SHP77 treated with DMSO at 0.1 percent for 48 hours (cell line): ENCODE data around the gene DNAAF1.
"Not testable (repeated sequence)": the region's sequence is repeated elsewhere in the genome, so short reads cannot be mapped to it uniquely, and the experiment has no call there.

Source experiments
- DNase-seq: peaks from one replicate; lab custom pipeline; 2025; lab: John Stamatoyannopoulos, UW

DNAAF1 gene

DNA sequence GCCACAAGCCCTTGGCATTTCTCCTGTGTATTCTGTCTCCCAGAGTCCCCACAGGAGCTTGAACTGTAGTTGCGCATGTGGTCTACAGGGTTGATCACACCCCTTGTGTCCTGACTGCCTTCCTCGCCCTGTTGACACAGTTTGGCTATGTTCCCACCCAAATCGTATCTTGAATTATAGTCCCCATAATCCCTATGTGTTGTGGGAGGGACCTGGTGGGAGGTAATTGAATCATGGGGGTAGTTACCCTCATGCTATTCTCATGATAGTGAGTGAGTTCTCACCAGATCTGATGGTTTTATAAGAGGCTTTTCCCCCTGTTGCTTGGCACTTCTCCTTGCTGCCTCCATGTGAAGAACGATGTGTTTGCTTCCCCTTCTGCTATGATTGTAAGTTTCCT is 67.0 kb downstream of the DNAAF1 start:
- no peak for DNase-seq

DNA sequence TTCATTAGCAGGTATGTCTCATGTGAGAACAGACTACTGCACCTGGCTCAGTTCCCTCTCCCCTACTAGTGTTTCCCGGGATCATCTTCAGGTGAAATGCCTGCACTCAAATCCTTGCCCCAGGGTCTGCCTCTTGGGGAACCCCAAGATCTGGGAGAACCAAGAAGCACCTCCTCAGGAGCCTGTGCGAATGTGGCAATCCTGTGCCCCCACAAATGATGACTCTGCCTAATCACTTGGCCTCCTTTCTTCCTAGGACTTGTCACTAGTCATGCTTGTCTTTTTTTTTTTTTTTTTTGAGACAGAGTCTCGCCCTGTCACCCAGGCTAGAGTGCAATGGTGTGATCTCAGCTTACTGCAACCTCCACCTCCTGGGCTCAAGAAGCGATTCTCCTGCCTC is 67.5 kb downstream of the DNAAF1 start:
- no peak for DNase-seq

DNA sequence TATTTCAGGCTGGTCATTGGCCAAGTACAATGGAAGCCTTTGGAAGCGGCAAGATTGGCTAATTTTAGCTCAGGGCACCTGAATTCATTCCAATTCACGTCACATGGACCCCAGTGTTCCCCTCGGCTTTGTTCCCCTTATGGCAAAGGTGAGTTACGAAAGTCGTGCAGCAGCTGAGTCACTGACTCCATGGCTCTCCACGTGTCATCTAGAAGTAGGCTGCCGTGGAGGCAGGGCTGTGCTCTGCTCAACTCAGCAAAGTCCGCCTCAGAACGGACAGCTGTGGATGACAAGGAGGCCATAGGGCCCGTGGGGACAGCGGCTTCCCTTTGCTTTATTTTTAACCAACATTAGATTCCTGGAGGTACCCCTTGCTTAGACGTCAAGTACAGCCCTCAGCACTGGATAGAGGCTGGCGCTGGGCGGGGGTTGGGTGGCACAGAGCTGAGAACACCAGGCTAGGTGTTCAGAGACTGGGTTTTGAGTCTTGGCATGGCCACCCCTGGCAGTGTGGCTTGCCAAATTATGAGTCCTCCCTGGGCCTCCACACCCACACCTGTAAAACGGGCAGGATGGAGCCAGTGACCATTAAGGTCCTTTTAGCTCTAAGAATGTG is 69.5 kb downstream of the DNAAF1 start:
- DNase-seq: no peak

DNA sequence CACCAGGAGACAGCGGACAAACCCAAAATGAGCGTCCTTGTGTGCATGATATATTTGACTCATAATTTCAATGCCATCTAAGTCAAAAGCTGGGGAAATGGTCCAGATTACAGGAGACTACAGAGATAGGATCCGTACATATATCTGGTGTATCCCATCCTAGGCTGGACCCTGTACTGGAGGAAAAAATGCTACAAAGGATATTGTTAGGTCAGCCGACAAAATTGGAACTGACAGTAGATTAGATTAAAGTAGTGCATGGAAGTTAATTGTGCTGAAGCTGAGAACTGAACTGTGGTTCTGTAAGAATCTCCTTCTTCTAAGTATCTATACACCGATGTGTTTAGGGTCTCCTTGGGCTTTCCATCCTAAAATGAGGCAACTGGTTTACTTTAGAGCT is 70.4 kb downstream of the DNAAF1 start:
- no peak for DNase-seq

DNA sequence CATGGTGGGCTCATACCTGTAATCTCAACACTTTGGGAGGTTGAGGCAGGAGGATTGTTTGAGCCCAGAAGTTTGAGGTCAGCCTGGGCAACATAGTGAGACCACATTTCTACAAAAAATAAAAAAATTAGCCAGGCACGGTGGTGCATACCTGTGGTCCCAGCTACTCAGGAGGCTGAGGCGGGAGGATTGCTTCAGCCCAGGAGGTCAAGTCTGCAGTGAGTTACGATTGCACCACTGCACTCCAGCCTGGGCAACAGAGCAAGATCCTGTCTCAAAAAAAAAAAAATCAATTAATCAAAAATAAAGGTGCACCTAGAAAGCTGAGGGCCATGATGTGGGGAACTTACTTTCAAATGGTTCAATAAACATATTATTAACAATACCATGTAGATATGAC is 71.0 kb downstream of the DNAAF1 start:
- not testable (repeated sequence) for DNase-seq

DNA sequence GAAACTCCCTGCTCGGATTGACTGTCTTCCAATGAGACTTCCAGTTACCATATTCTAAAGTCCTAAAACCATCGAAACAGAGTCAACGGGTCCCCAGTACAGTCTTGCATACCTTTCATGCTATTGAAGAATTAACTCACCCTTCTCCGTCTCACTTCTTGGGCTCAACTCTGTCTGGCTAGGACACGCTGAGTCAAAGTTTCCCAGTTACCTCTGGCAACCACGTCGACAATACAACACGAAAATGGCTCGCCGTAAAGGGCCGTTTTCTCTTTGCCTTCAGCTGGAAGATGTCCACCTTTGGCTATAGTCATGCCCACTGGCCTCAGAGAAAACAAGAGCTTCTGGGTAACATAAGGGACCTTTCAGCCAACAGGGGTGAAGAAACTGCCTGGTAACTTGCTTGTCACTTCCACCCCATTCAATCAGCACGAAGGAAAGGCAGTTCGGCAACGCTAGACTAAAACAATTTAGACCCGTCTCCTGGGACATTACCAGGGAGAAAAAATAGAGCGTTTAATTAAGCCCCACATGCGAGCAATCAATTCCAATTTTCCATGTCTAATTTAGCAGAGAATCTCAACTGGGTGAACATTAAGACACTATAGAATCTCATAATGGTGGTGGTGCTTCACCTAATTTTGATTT is 73.2 kb downstream of the DNAAF1 start:
- no peak for DNase-seq

DNA sequence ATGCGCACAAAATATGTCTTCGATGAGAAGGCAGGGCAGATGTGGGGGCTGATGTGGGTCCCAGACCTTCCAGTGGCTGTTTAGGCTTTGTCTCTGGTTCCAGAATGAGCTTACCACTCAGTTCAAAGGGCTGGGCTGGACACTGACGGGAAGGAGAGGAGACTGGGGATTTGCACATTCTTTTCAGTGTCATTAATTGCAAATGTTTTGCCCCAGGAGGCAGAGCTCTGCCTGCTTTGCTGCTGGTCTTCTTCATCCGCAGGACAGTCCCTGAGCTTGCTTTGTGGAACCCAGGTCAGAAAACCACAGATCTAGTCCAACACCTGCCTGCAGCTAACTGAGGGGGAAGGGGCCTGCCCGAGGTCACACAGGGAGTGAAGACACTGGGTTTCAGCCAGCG is 73.8 kb downstream of the DNAAF1 start:
- DNase-seq: no peak

DNA sequence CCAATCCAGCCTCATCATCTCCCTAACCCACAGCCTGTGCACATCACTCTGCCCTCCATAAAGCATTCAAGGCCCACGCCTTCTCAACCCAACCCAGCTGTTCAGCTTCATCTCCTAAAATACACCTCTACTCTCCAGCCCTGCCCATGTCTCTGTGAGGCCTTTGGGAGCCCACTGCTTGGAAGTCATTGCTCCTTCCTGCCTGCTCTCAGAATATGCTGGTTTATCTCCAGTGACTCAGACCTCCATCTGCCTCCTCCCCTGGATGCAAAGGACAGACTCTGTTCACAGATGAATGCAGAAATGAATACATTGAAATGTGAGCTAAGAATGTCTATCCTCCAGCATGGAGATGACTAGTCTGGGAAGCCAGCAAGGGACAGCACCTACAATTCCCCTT is 75.7 kb downstream of the DNAAF1 start:
- DNase-seq: no peak

DNA sequence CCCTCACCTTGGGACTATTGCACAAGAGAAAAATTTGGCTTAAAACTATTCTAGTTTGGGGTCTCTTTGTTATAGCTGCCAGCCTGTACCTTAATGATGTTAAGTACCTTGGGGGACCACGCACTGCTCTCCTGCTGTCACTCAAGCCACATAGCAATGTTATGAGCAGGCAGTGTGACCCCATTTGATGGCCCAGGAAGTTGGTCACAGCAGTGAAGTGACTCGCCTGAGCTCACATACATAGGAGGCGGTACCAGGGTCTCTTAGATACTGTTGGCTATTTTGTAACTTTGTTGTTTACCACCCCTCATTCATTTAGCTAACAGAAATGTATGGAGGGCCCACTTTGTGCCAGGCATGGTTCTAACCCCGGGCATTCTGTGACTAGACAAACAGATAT is 78.3 kb downstream of the DNAAF1 start:
- DNase-seq: no peak

DNA sequence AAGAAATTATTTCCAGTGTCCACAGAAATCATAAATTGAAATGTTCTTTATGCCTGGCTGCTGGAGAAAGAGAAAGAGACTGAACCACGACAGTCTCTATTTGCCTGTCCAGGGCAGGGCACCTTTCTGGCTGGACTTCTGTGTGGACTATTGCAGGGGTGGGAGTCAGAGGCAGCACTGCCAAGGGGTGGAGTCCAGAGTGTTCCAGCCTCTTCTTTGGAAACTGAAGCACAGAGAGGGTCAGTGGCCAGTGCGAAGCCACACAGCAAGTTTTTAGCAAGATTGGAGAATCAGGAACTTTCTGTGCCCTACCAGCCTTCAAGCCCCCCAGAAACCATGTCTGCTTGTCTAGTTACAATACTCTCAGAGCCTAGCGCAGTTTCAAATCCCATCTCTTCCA is 79.4 kb downstream of the DNAAF1 start:
- DNase-seq: no peak

DNA sequence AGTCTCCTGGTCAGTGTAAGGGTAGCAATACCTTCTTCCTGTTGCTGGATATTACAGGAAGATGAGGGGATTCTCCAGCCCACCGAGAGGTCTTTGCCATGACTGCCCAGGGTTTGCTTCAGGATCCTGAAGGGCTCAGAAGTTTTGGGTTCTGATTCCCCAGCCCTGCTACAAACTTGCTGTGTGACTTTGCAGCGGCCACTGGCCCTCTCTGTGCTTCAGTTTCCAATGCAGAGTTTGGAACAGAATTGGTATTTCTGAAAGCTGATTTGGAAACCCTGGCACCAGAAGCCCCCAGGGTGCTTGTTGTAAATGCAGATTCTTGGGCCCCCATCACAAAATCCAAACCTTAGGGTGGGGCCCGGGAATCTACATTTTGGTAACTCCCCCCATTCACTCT is 80.0 kb downstream of the DNAAF1 start:
- no peak for DNase-seq

DNA sequence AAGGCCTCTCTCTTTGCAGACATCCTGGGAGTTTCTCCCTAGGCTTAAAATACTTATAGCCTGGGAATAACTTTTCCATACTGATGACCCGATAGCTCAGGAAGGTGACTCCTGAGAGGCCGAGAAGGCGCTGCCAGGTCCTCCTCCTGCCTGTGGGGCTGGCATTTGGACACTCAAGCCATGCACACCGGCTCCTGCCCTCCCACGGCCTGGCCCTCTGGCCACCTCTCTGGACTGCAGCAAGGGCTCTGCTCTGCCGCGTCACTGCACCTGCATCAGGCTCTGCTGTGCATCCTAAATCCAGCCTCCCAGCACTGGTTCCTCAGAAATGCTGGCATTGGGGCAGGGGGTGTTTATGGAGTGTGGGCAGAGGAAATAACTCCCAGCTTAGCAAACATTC is 80.5 kb downstream of the DNAAF1 start:
- DNase-seq: no peak

DNA sequence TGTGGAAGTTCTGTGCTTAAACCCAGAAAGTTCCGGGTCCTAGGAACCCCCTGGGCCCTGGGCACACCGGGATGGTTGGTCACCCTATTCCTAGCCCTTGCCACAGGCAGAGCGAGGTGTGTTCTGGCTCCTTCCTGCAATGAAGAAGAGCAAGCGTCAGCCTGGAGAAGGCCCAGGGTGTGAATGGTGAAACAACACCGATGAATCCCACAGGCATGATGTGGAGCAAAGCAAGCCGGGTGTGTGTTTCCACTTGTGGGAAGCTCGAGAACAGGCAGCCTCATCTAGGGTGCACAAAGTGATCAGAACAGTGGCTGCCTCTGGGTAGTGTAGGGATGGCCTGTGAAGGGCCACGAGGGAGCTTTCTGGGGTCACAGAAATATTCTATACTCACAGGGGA is 80.9 kb downstream of the DNAAF1 start:
- DNase-seq: no peak
